GM12878 (cell line): Measurements from ENCODE around the gene UCHL5. TPM values are rescaled to one million over a fixed set of nuclear protein-coding genes. Genes with fewer than 3 reads are reported as not detected.

Experiments used
- ATAC-seq: fragments of 200-7000 bp; cut with Tn5 transposase; 3 replicates; pipeline ENCODE4 v1.9.1; 2020; ENCODE audit warnings: mild to moderate bottlenecking, moderate library complexity
- Bru-seq: library from RNA; stranded (reverse); fragments of 400-500 nt; gene quantifications from one replicate; lab custom pipeline; 2021; lab: Mats Ljungman, UMichigan
- BruChase-seq, 2 experiments: library from RNA; stranded (reverse); fragments of 400-500 nt; gene quantifications; one replicate each; lab custom pipeline; 2021; lab: Mats Ljungman, UMichigan
- BruUV-seq: library from RNA; stranded (reverse); fragments of 400-500 nt; replicated peaks from 2 replicates; lab custom pipeline; 2021; lab: Mats Ljungman, UMichigan
- CTCF ChIA-PET: fragments of 300-600 bp; sonication (Branson Sonifier 250); formaldehyde crosslinking; extraction: SDS; loops from one replicate; lab custom pipeline; 2021; ENCODE audit warnings: inconsistent platforms; lab: Yijun Ruan, JAX
- POLR2A ChIA-PET: fragments of 350-600 bp; formaldehyde crosslinking; extraction: SDS; loops from one replicate; lab custom pipeline; 2021; ENCODE audit warnings: inconsistent platforms; lab: Charles Lee
- RAD21 ChIA-PET: fragments of 300-600 bp; sonication (Branson Sonifier 250); formaldehyde crosslinking; loops from one replicate; lab custom pipeline; 2023; ENCODE audit warnings: antibody characterized with exemption; ENCODE audit not compliant: unreplicated experiment; lab: Charles Lee
- SMC1A ChIA-PET: fragments of 300-600 bp; sonication (Branson Sonifier 250); formaldehyde crosslinking; loops from one replicate; lab custom pipeline; 2023; ENCODE audit not compliant: unreplicated experiment, uncharacterized antibody; lab: Charles Lee
- DNase-seq: peaks from one replicate; pipeline ENCODE4 v3.0.0-alpha.2; 2011; ENCODE audit warnings: low read depth, low spot score
- FAIRE-seq: peaks from 3 replicates; lab custom pipeline; 2011; peaks lifted over from hg19 to GRCh38; lab: Jason Lieb, UNC
- H2AFZ ChIP-seq: 2 replicates; pipeline ENCODE4 v1.6.0; 2011; ENCODE audit warnings: low read depth, low read length, control low read depth; ENCODE audit not compliant: control insufficient read depth
- H3K27ac ChIP-seq: 2 replicates; pipeline ENCODE4 v1.5.1; 2011; ENCODE audit warnings: control low read depth; ENCODE audit not compliant: control insufficient read depth, insufficient read depth
- H3K27me3 ChIP-seq, 2 experiments: replicated peaks in 1 of 2; 2 replicates each; pipeline versions ENCODE4 v1.6.0 to v1.6.1; 2011; ENCODE audit warnings: low read length in 1 of 2; ENCODE audit not compliant: control insufficient read depth in 2 of 2, insufficient read depth in 2 of 2
- H3K36me3 ChIP-seq, 2 experiments: 2 replicates each; pipeline ENCODE4 v1.5.1; 2011; ENCODE audit warnings: low read length in 1 of 2; ENCODE audit not compliant: control insufficient read depth in 2 of 2, insufficient read depth in 2 of 2
- H3K4me1 ChIP-seq: 2 replicates; pipeline ENCODE4 v1.6.1; 2011; ENCODE audit warnings: mild to moderate bottlenecking, low read length, moderate library complexity, mixed read lengths; ENCODE audit not compliant: control insufficient read depth, insufficient read depth
- H3K4me2 ChIP-seq: 2 replicates; pipeline ENCODE4 v1.6.0; 2011; ENCODE audit warnings: control low read depth; ENCODE audit not compliant: control insufficient read depth, insufficient read depth
- H3K4me3 ChIP-seq: fragments of 200-600 bp; sonication (generic); 2 replicates; pipeline ENCODE4 v1.5.1; 2016
- H3K79me2 ChIP-seq: 2 replicates; pipeline ENCODE4 v1.6.0; 2011; ENCODE audit warnings: low read length; ENCODE audit not compliant: control insufficient read depth, insufficient read depth
- H3K9ac ChIP-seq: 2 replicates; pipeline ENCODE4 v1.8.0; 2011; ENCODE audit warnings: low read length, control low read depth, mixed read lengths; ENCODE audit not compliant: control insufficient read depth, insufficient read depth
- H3K9me3 ChIP-seq: replicated peaks from 3 replicates; pipeline ENCODE4 v1.5.1; 2011; ENCODE audit warnings: mild to moderate bottlenecking, low read length; ENCODE audit not compliant: control insufficient read depth, insufficient read depth
- H4K20me1 ChIP-seq: 2 replicates; pipeline ENCODE4 v1.6.0; 2011; ENCODE audit not compliant: control insufficient read depth, insufficient read depth
- ATF3 ChIP-seq: IDR thresholded peaks from 2 replicates; pipeline ENCODE4 v1.6.1; 2011; ENCODE audit warnings: low read depth, mild to moderate bottlenecking, low read length, moderate library complexity, borderline replicate concordance; ENCODE audit errors: extremely low read depth
- KDM1A ChIP-seq: fragments of 200-600 bp; sonication (generic); IDR thresholded peaks from 2 replicates; pipeline ENCODE4 v1.6.1; 2016; ENCODE audit warnings: borderline replicate concordance
- NFYA ChIP-seq: IDR thresholded peaks from 2 replicates; pipeline ENCODE4 v1.6.1; 2011; ENCODE audit warnings: low read depth, mild to moderate bottlenecking, low read length, improper control_type of control experiment, borderline replicate concordance
- SIN3A ChIP-seq: IDR thresholded peaks from 2 replicates; pipeline ENCODE4 v1.6.1; 2012; ENCODE audit warnings: low read depth, low read length, improper control_type of control experiment
- SKIL ChIP-seq: fragments of 450-650 bp; IDR thresholded peaks from 2 replicates; pipeline ENCODE4 v1.6.1; 2017; ENCODE audit warnings: mild to moderate bottlenecking, low read depth, inconsistent platforms; ENCODE audit not compliant: poor library complexity, severe bottlenecking
- TARDBP ChIP-seq: IDR thresholded peaks from 2 replicates; pipeline ENCODE4 v1.6.1; 2016; ENCODE audit warnings: borderline replicate concordance
- TCF12 ChIP-seq: IDR thresholded peaks from 2 replicates; pipeline ENCODE4 v1.6.1; 2011; ENCODE audit warnings: low read depth, mild to moderate bottlenecking, low read length
- TCF3 ChIP-seq: IDR thresholded peaks from 2 replicates; pipeline ENCODE4 v1.6.1; 2012; ENCODE audit warnings: low read depth, mild to moderate bottlenecking, low read length, borderline replicate concordance; ENCODE audit not compliant: insufficient read depth
- YBX1 ChIP-seq: fragments of 450-650 bp; IDR thresholded peaks from 2 replicates; pipeline ENCODE4 v1.6.1; 2016; ENCODE audit warnings: antibody characterized with exemption
- ZNF622 ChIP-seq: fragments of 450-650 bp; IDR thresholded peaks from 2 replicates; pipeline ENCODE4 v1.6.1; 2017; ENCODE audit warnings: mild to moderate bottlenecking, inconsistent platforms
- ZSCAN29 ChIP-seq: fragments of 450-650 bp; IDR thresholded peaks from 2 replicates; pipeline ENCODE4 v1.6.1; 2017; ENCODE audit warnings: mild to moderate bottlenecking, moderate library complexity
- WGBS: methylation state at CpG from one replicate; pipeline ENCODE4 v1.1.6; 2016; ENCODE audit warnings: low lambda C conversion rate; ENCODE audit not compliant: insufficient replicate concordance, insufficient coverage; ENCODE audit errors: missing lambda C conversion rate; 5-methylcytosine and 5-hydroxymethylcytosine counted together
- in situ Hi-C: fragments of 300-500 bp; cut with MboI; formaldehyde crosslinking; loops from 9 replicates; pipeline ENCODE4 v1.14.3; 2018; ENCODE audit warnings: mixed read lengths
- intact Hi-C: fragments of 100-400 bp; cut with micrococcal nuclease; formaldehyde crosslinking; loops from one replicate; pipeline ENCODE4 v1.14.2; 2022; ENCODE audit not compliant: unreplicated experiment
- long read RNA-seq, 2 experiments: library from polyadenylated mRNA; unstranded; transcript quantifications; one replicate each; pipeline ENCODE4 v2.0.0, GENCODE V29; 2019 to 2020
- polyA minus RNA-seq, 3 experiments: library from RNA; depleted of rRNA, polyadenylated mRNA; stranded (reverse); fragments of >200 nt; gene quantifications; 2 replicates each; pipeline ENCODE4 v1.2.3, GENCODE V29; 2011
- polyA plus RNA-seq, 11 experiments: library from polyadenylated mRNA; depleted of rRNA in 4 of 11; unstranded in 6 of 11; stranded (reverse) in 5 of 11; fragments of >200 nt; fragmentation: Nextera tagmentation in 4 of 11; fragmentation: Illumina TruSeq in 1 of 11; extraction: Ambion mirVana in 4 of 11; extraction: Trizol in 1 of 11; gene quantifications; 1 replicate in 1 of 11; 2 replicates in 10 of 11; pipeline versions ENCODE4 v1.2.1 to v1.2.3, GENCODE V29; 2011 to 2016; ENCODE audit warnings: inconsistent platforms in 2 of 11, missing spikeins in 2 of 11, low read depth in 1 of 11
- total RNA-seq, 4 experiments: library from RNA; depleted of rRNA in 3 of 4; stranded (reverse); fragments of >200 nt in 3 of 4; fragmentation: Illumina TruSeq in 1 of 4; extraction: Trizol in 1 of 4; gene quantifications; 2 replicates each; pipeline versions ENCODE4 v1.2.1 to v1.2.3, GENCODE V29; 2013 to 2021

The UCHL5 gene
- 81.5 and 104 TPM in 2 replicates for total RNA-seq (2013; cell fraction: nucleolus; rRNA removed)
- total RNA-seq (2014; rRNA removed), result 30.1 and 34.8 TPM in 2 replicates
- total RNA-seq (2014; rRNA removed; fragmentation: Illumina TruSeq; extraction: Trizol), result 56.0 and 57.2 TPM in 2 replicates
- total RNA-seq (2021), result 62.0 and 64.1 TPM in 2 replicates
- polyA plus RNA-seq (2011; ENCODE audit: low read depth), result 22.5 TPM
- polyA plus RNA-seq (2011; rRNA removed), result 55.4 and 81.9 TPM in 2 replicates
- polyA plus RNA-seq (2011; cell fraction: cytosol; rRNA removed), result 14.1 and 14.5 TPM in 2 replicates
- polyA plus RNA-seq (2011; cell fraction: nucleus; rRNA removed), result 19.6 and 23.3 TPM in 2 replicates
- 36.2 and 44.4 TPM in 2 replicates for polyA plus RNA-seq (2012)
- polyA plus RNA-seq (2014; fragmentation: Illumina TruSeq; extraction: Trizol), result 98.1 and 109 TPM in 2 replicates
- polyA plus RNA-seq (2014; fragmentation: Nextera tagmentation; extraction: Ambion mirVana), result 10 to 100 TPM; 36.5 to 45.6 TPM
- 64.0 and 66.3 TPM in 2 replicates for polyA plus RNA-seq (2014; rRNA removed)
- polyA plus RNA-seq (2016; fragmentation: Nextera tagmentation; extraction: Ambion mirVana), result 100 to 1,000 TPM; 169 to 179 TPM
- polyA minus RNA-seq (2011; rRNA and poly(A)+ RNA removed), result 26.2 and 33.0 TPM in 2 replicates
- 13.7 and 13.9 TPM in 2 replicates for polyA minus RNA-seq (2011; cell fraction: cytosol; rRNA and poly(A)+ RNA removed)
- 27.6 and 32.0 TPM in 2 replicates for polyA minus RNA-seq (2011; cell fraction: nucleus; rRNA and poly(A)+ RNA removed)
- Bru-seq, nascent RNA, result percentile 85 among the genes with signal in this experiment
- percentile 85 among the genes with signal in this experiment for BruChase-seq, experiment 1, labeled RNA remaining after a 6-hour chase
- percentile 87 among the genes with signal in this experiment for BruChase-seq, experiment 2, labeled RNA remaining after a 2-hour chase
- long read RNA-seq, experiment 1, full-length matches to known transcripts, result 74 of 106 reads
- long read RNA-seq, experiment 1, partial matches to known transcripts, result 8 of 106 reads
- long read RNA-seq, experiment 1, other reads (novel, unspliced or antisense), result 24 of 106 reads
- long read RNA-seq, experiment 2, full-length matches to known transcripts, result 27 of 86 reads
- long read RNA-seq, experiment 2, partial matches to known transcripts, result 41 of 86 reads
- long read RNA-seq, experiment 2, other reads (novel, unspliced or antisense), result 18 of 86 reads

GRCh38 chr1:193059282-193060114 lies at the start of gene UCHL5, which contains the start of gene RO60:
TSS of gene UCHL5 (minus strand) at chr1:193059360. CDS start at chr1:193059260, 100 bp downstream.
TSS of gene RO60 (plus strand) at chr1:193059612. CDS start at chr1:193069055, 9,443 bp downstream.
- TSS peak; percentile 56 for BruUV-seq
- ChIA-PET SMC1A (interaction anchor here (1.3 to 3.5 kb wide), 11 partner anchors 11 to 452 kb away, joined by 3 to 13 read pairs (median 8); no protein-coding TSS in a partner anchor), POLR2A (interaction anchor here (0.9 to 3.9 kb wide), 9 partner anchors 8 to 511 kb away, joined by 3 to 19 read pairs (median 5); partner anchors contain the start of genes CDC73 and GLRX2), RAD21 (interaction anchor here (0.6 to 2.2 kb wide), 17 partner anchors 11 to 585 kb away, joined by 3 to 17 read pairs (median 6); partner anchors contain the start of gene CDC73), CTCF (interaction anchor here (0.6 to 2.7 kb wide), 16 partner anchors 8 to 582 kb away, joined by 3 to 18 read pairs (median 4); partner anchors contain the start of gene GLRX2)
- no peaks in the 10 kb centered on the region; the same call in 1 of the 3 replicates for H3K9me3 ChIP-seq
- H3K4me2 ChIP-seq, result peak within 1 kb of the TSS; percentile 96
- H3K27me3 ChIP-seq, result no peaks in the 10 kb centered on the region
- DNase-seq, result peak; percentile 93
- H3K27ac ChIP-seq, result peak within 1 kb of the TSS; percentile 95
- H3K79me2 ChIP-seq, result peaks cover 98% of the 10 kb centered on the region
- peak within 1 kb of the TSS; percentile 80 for H3K4me3 ChIP-seq
- WGBS, result under 1% methylated on average over 73 of the region's 74 CpGs
- H3K9ac ChIP-seq, result peak within 1 kb of the TSS; percentile 98
- peaks cover 0 to 5% of the 10 kb centered on the region in 2 experiments; a peak in 2 of 4 replicates for H3K36me3 ChIP-seq
- peak; percentile 96 for FAIRE-seq
- H3K4me1 ChIP-seq, result peaks cover 27% of the 10 kb centered on the region
- ATAC-seq, result peak; percentile 89
- H4K20me1 ChIP-seq, result no peaks in the 10 kb centered on the region
- H2AFZ ChIP-seq, result peak within 1 kb of the TSS; percentile 85
- intact Hi-C loops (loop anchor here (2.0 to 10.0 kb wide), 3 partner anchors 48 to 505 kb away; partner anchors contain the start of genes CDC73 and GLRX2), in situ Hi-C loops (no loop called here)
- TF ChIP-seq TCF12 (peak; percentile 92), YBX1 (no peak), ATF3 (peak; percentile 47; the same call in 1 of the 2 replicates), TCF3 (peak; percentile 94), TARDBP (peak; percentile 78), ZNF622 (no peak), SKIL (no peak), KDM1A (no peak), ZSCAN29 (no peak), SIN3A (peak; percentile 92), NFYA (no peak)
